Gastroesophageal sphincter (tissue), 4 donors: ENCODE data around the gene IRF6. TPM values are rescaled to one million over a fixed set of nuclear protein-coding genes. Genes with fewer than 3 reads are reported as not detected.

Experiments used
- ATAC-seq: fragments of 150-250 bp; one replicate; pipeline ENCODE4 v1.9.1; 2016; ENCODE audit warnings: mild to moderate bottlenecking, moderate library complexity
- H3K27ac ChIP-seq, 4 donors: fragments of 200-600 bp; sonication (generic) in 3 of 4; 1 replicate in 3 of 4; 2 replicates in 1 of 4; pipeline ENCODE4 v1.5.1; 2016 to 2019
- H3K27me3 ChIP-seq: fragments of 200-600 bp; sonication (generic); one replicate; pipeline ENCODE4 v1.5.1; 2019
- H3K36me3 ChIP-seq, 2 donors: fragments of 200-600 bp; sonication (generic); one replicate each; pipeline ENCODE4 v1.5.1; 2019; ENCODE audit warnings: control low read depth in 1 of 2
- H3K4me1 ChIP-seq, 3 donors: fragments of 200-600 bp; sonication (generic); 1 replicate in 2 of 3; 2 replicates in 1 of 3; pipeline ENCODE4 v1.5.1; 2016 to 2019; ENCODE audit warnings: control low read depth in 2 of 3
- H3K4me3 ChIP-seq, 2 donors: fragments of 200-600 bp; sonication (generic); one replicate each; pipeline ENCODE4 v1.5.1; 2019; ENCODE audit warnings: mild to moderate bottlenecking in 1 of 2, moderate library complexity in 1 of 2
- H3K9me3 ChIP-seq, 3 donors: fragments of 200-600 bp; sonication (generic); one replicate each; pipeline ENCODE4 v1.5.1; 2017 to 2019; ENCODE audit warnings: control low read depth in 2 of 3
- CTCF ChIP-seq, 4 experiments: fragments of 200-600 bp in 2 of 4; fragments of 450-650 bp in 2 of 4; sonication (generic) in 1 of 4; IDR thresholded peaks; one replicate each; pipeline ENCODE4 v1.5.1; 2017 to 2019; ENCODE audit warnings: antibody characterized with exemption in 4 of 4, mild to moderate bottlenecking in 2 of 4, moderate library complexity in 2 of 4
- EP300 ChIP-seq: sonication (generic); formaldehyde crosslinking; IDR thresholded peaks from one replicate; pipeline ENCODE4 v1.6.1; 2017; ENCODE audit warnings: antibody characterized with exemption, mild to moderate bottlenecking
- POLR2A ChIP-seq, 2 donors: fragments of 450-650 bp; IDR thresholded peaks; one replicate each; pipeline ENCODE4 v1.6.1; 2017; ENCODE audit warnings: antibody characterized with exemption in 2 of 2, mild to moderate bottlenecking in 2 of 2, moderate library complexity in 1 of 2
- POLR2AphosphoS5 ChIP-seq: sonication (generic); formaldehyde crosslinking; IDR thresholded peaks from one replicate; pipeline ENCODE4 v1.6.1; 2017; ENCODE audit warnings: antibody characterized with exemption
- WGBS, 2 donors: methylation state at CpG; one replicate each; pipeline ENCODE4 v1.1.5; 2018; ENCODE audit warnings: low coverage in 1 of 2; 5-methylcytosine and 5-hydroxymethylcytosine counted together
- total RNA-seq, 4 donors: library from RNA; depleted of rRNA; stranded (reverse); fragments of >200 nt; gene quantifications; one replicate each; pipeline ENCODE4 v1.1.0, GENCODE V29; 2016

The IRF6 gene
- total RNA-seq, 4 donors from 2014 or later = 1.2 to 6.8 (median 2.8) TPM

GRCh38 chr1:209823143-209824041 is 17.4 kb upstream of the IRF6 start:
- Histone ChIP-seq H3K9me3 (no peaks in the 10 kb centered on the region), H3K27me3 (peaks cover 6% of the 10 kb centered on the region), H3K4me1 (peaks cover 0 to 16% (median 0%) of the 10 kb centered on the region in 3 donors), H3K4me3 (no peak overlapping the region), H3K36me3 (no peaks in the 10 kb centered on the region), H3K27ac (no peak overlapping the region)
- TF ChIP-seq CTCF (IDR thresholded peaks at IDR 0.05) (peak; percentile 55 to 68 (median 61)), EP300 (no peak)
- no peak for ATAC-seq
- WGBS, 2 donors = 36% methylated on average over 12 of the region's 12 CpGs

- Histone ChIP-seq H3K4me1 (peaks cover 0 to 14% (median 0%) of the 10 kb centered on the region in 3 donors), H3K27ac (no peak overlapping the region), H3K27me3 (peaks cover 6% of the 10 kb centered on the region), H3K9me3 (no peaks in the 10 kb centered on the region), H3K36me3 (no peaks in the 10 kb centered on the region), H3K4me3 (no peak overlapping the region)
- no peak for ATAC-seq
- WGBS, 2 donors = 64 to 67% methylated on average over 7 of the region's 7 CpGs
- TF ChIP-seq EP300 (no peak), POLR2AphosphoS5 (no peak), CTCF (IDR thresholded peaks at IDR 0.05) (no peak), POLR2A (IDR thresholded peaks at IDR 0.05) (no peak)
These were observed 16.8 kb upstream of the IRF6 start for GRCh38 chr1:209822706-209823105.

GRCh38 chr1:209820986-209821385 is 15.0 kb upstream of the IRF6 start:
- peaks cover 0 to 9% (median 0%) of the 10 kb centered on the region in 3 donors for H3K4me1 ChIP-seq
- no peak for TF ChIP-seq POLR2A (IDR thresholded peaks at IDR 0.05)
- no peak for TF ChIP-seq EP300
- no peak for TF ChIP-seq POLR2AphosphoS5
- no peak for TF ChIP-seq CTCF (IDR thresholded peaks at IDR 0.05)
- H3K9me3 ChIP-seq = no peaks in the 10 kb centered on the region
- H3K27ac ChIP-seq = no peak overlapping the region
- H3K4me3 ChIP-seq = no peak overlapping the region
- H3K27me3 ChIP-seq = peaks cover 6% of the 10 kb centered on the region
- H3K36me3 ChIP-seq = no peaks in the 10 kb centered on the region
- WGBS, 2 donors = 61 to 82% methylated on average over 4 of the region's 4 CpGs
- no peak for ATAC-seq

GRCh38 chr1:209819058-209819457 is 13.1 kb upstream of the IRF6 start:
- Histone ChIP-seq H3K27me3 (peaks cover 6% of the 10 kb centered on the region), H3K36me3 (no peaks in the 10 kb centered on the region), H3K4me1 (peaks cover 0 to 9% (median 0%) of the 10 kb centered on the region in 3 donors), H3K4me3 (no peak overlapping the region), H3K27ac (no peak overlapping the region), H3K9me3 (no peaks in the 10 kb centered on the region)
- TF ChIP-seq POLR2A (IDR thresholded peaks at IDR 0.05) = no peak
- no peak for TF ChIP-seq CTCF (IDR thresholded peaks at IDR 0.05)
- TF ChIP-seq POLR2AphosphoS5 = no peak
- no peak for TF ChIP-seq EP300
- 29% methylated on average over 1 of the region's 1 CpG; no CpG with 5 or more reads in 1 of the 2 donors for WGBS, 2 donors
- ATAC-seq = no peak

GRCh38 chr1:209817691-209818090 is 11.7 kb upstream of the IRF6 start:
- no peaks in the 10 kb centered on the region for H3K36me3 ChIP-seq
- H3K27ac ChIP-seq = no peak overlapping the region
- peaks cover 6% of the 10 kb centered on the region for H3K27me3 ChIP-seq
- H3K9me3 ChIP-seq = no peaks in the 10 kb centered on the region
- WGBS, 2 donors = 67% methylated on average over 1 of the region's 1 CpG; no CpG with 5 or more reads in 1 of the 2 donors
- TF ChIP-seq POLR2A (IDR thresholded peaks at IDR 0.05) (no peak), EP300 (no peak), CTCF (IDR thresholded peaks at IDR 0.05) (no peak), POLR2AphosphoS5 (no peak)
- ATAC-seq = no peak
- H3K4me1 ChIP-seq = peaks cover 0 to under 1% (median 0%) of the 10 kb centered on the region in 3 donors
- no peak overlapping the region for H3K4me3 ChIP-seq
